Testis (tissue), 2 donors: ENCODE measurements around the gene SLC2A3.
"Not testable (repeated sequence)": the region's sequence is repeated elsewhere in the genome, so short reads cannot be mapped to it uniquely, and the experiment has no call there.

ENCODE experiments used
- POLR2A ChIP-seq: fragments of 450-650 bp; IDR thresholded peaks from one replicate; pipeline ENCODE4 v1.6.1; 2017; ENCODE audit warnings: antibody characterized with exemption, mild to moderate bottlenecking, moderate library complexity
- TF ChIP-seq, protein P1 (sequence below), 3 experiments: fragments of 450-650 bp in 2 of 3; fragments of 200-600 bp in 1 of 3; sonication (generic) in 1 of 3; IDR thresholded peaks; one replicate each; pipeline ENCODE4 v1.5.1; 2016 to 2019; ENCODE audit warnings: antibody characterized with exemption in 3 of 3, mild to moderate bottlenecking in 2 of 3, moderate library complexity in 1 of 3

GRCh38 chr12:7950230-7950943, 14.4 kb upstream of the SLC2A3 start:
- TF ChIP-seq, protein P1, sequence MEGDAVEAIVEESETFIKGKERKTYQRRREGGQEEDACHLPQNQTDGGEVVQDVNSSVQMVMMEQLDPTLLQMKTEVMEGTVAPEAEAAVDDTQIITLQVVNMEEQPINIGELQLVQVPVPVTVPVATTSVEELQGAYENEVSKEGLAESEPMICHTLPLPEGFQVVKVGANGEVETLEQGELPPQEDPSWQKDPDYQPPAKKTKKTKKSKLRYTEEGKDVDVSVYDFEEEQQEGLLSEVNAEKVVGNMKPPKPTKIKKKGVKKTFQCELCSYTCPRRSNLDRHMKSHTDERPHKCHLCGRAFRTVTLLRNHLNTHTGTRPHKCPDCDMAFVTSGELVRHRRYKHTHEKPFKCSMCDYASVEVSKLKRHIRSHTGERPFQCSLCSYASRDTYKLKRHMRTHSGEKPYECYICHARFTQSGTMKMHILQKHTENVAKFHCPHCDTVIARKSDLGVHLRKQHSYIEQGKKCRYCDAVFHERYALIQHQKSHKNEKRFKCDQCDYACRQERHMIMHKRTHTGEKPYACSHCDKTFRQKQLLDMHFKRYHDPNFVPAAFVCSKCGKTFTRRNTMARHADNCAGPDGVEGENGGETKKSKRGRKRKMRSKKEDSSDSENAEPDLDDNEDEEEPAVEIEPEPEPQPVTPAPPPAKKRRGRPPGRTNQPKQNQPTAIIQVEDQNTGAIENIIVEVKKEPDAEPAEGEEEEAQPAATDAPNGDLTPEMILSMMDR (IDR thresholded peaks at IDR 0.05): not testable (repeated sequence)
- TF ChIP-seq POLR2A: not testable (repeated sequence)
